HepG2 (cell line): Measurements from ENCODE around the gene URB1. TPM values are rescaled to one million over a fixed set of nuclear protein-coding genes. Genes with fewer than 3 reads are reported as not detected.

Experiments
- ATAC-seq: fragments of 200-7000 bp; cut with Tn5 transposase; 3 replicates; pipeline ENCODE4 v1.9.1; 2020; ENCODE audit warnings: mild to moderate bottlenecking, moderate library complexity
- BruUV-seq: library from RNA; stranded (reverse); fragments of 400-500 nt; replicated peaks from 2 replicates; lab custom pipeline; 2021; lab: Mats Ljungman, UMichigan
- CTCF ChIA-PET: fragments of 300-600 bp; formaldehyde crosslinking; extraction: SDS; loops from one replicate; lab custom pipeline; 2021; ENCODE audit warnings: low total read pairs, inconsistent platforms, low intra/inter-chr PET ratio; lab: Yijun Ruan, JAX
- POLR2A ChIA-PET: fragments of 350-600 bp; sonication (Branson Sonifier 250); formaldehyde crosslinking; loops from one replicate; lab custom pipeline; 2020; ENCODE audit warnings: antibody characterized with exemption, inconsistent platforms; lab: Yijun Ruan, JAX
- DNase-seq: peaks from one replicate; pipeline ENCODE4 v3.0.0-alpha.2; 2015; ENCODE audit warnings: low spot score
- FAIRE-seq: peaks from 3 replicates; lab custom pipeline; 2011; peaks lifted over from hg19 to GRCh38; lab: Jason Lieb, UNC
- H2AFZ ChIP-seq: one replicate; pipeline ENCODE4 v1.6.1; 2011; ENCODE audit warnings: low read length, inconsistent platforms
- H3K27ac ChIP-seq: fragments of 300-600 bp; 3 replicates; pipeline ENCODE4 v1.8.0; 2011; ENCODE audit warnings: mixed run types, mild to moderate bottlenecking, mixed read lengths, low read length, inconsistent platforms; ENCODE audit not compliant: insufficient read depth; ENCODE audit errors: extremely low read length
- H3K27me3 ChIP-seq, 2 experiments: fragments of 200-600 bp in 1 of 2; 2 replicates in 1 of 2; 3 replicates in 1 of 2; pipeline versions ENCODE4 v1.6.0 to v1.8.0; 2011; ENCODE audit warnings: low read length in 2 of 2, mild to moderate bottlenecking in 2 of 2, moderate library complexity in 2 of 2, inconsistent platforms in 1 of 2; ENCODE audit not compliant: insufficient read depth in 2 of 2, control insufficient read depth in 1 of 2
- H3K36me3 ChIP-seq, 2 experiments: fragments of 200-600 bp in 1 of 2; replicated peaks in 1 of 2; 2 replicates in 1 of 2; 3 replicates in 1 of 2; pipeline versions ENCODE4 v1.5.1 to v1.8.0; 2011; ENCODE audit warnings: low read length in 2 of 2, inconsistent platforms in 1 of 2; ENCODE audit not compliant: insufficient read depth in 2 of 2, control insufficient read depth in 1 of 2
- H3K4me1 ChIP-seq: 2 replicates; pipeline ENCODE4 v1.5.1; 2012; ENCODE audit warnings: low read length, inconsistent platforms; ENCODE audit not compliant: insufficient read depth
- H3K4me2 ChIP-seq: 2 replicates; pipeline ENCODE4 v1.6.0; 2011; ENCODE audit warnings: low read depth, low read length, inconsistent platforms
- H3K4me3 ChIP-seq, 3 experiments: fragments of 200-600 bp in 1 of 3; sonication (generic), shearing (Covaris generic) in 1 of 3; replicated peaks in 1 of 3; 2 replicates each; pipeline ENCODE4 v1.5.1; 2011 to 2016; ENCODE audit warnings: low read length in 3 of 3, inconsistent platforms in 2 of 3, low read depth in 2 of 3, mild to moderate bottlenecking in 2 of 3, control low read depth in 1 of 3, mixed read lengths in 1 of 3; ENCODE audit not compliant: insufficient read depth in 1 of 3
- H3K79me2 ChIP-seq: one replicate; pipeline ENCODE4 v1.6.1; 2011; ENCODE audit warnings: low read length, inconsistent platforms; ENCODE audit not compliant: insufficient read depth
- H3K9ac ChIP-seq: 2 replicates; pipeline ENCODE4 v1.6.0; 2011; ENCODE audit warnings: mild to moderate bottlenecking, low read depth, low read length, inconsistent platforms; ENCODE audit not compliant: insufficient read depth
- H3K9me3 ChIP-seq: 2 replicates; pipeline ENCODE4 v1.5.1; 2012; ENCODE audit warnings: mild to moderate bottlenecking, low read length
- H4K20me1 ChIP-seq: 2 replicates; pipeline ENCODE4 v1.6.0; 2011; ENCODE audit warnings: inconsistent platforms, mild to moderate bottlenecking, low read length, moderate library complexity; ENCODE audit not compliant: insufficient read depth
- DDIT3 ChIP-seq: sonication (generic); formaldehyde crosslinking; IDR thresholded peaks from 2 replicates; pipeline ENCODE4 v1.4.0; 2020; ENCODE audit warnings: mild to moderate bottlenecking, missing genetic modification reagents
- EEA1 ChIP-seq: sonication (generic); formaldehyde crosslinking; IDR thresholded peaks from 2 replicates; pipeline ENCODE4 v1.5.1; 2020; ENCODE audit warnings: mild to moderate bottlenecking, missing genetic modification reagents, borderline replicate concordance
- HNRNPH1 ChIP-seq: fragments of 200-400 bp; formaldehyde crosslinking; optimal IDR thresholded peaks from 2 replicates; pipeline ENCODE3; 2017; ENCODE audit warnings: mild to moderate bottlenecking, low read depth, low read length
- IRF2 ChIP-seq: IDR thresholded peaks from 2 replicates; pipeline ENCODE4 v1.6.1; 2018; ENCODE audit warnings: missing genetic modification reagents, missing compliant biosample characterization
- JDP2 ChIP-seq: sonication (generic); formaldehyde crosslinking; IDR thresholded peaks from 2 replicates; pipeline ENCODE4 v1.8.1; 2022; ENCODE audit warnings: missing genetic modification reagents, borderline replicate concordance
- MLLT10 ChIP-seq: sonication (generic); formaldehyde crosslinking; IDR thresholded peaks from 2 replicates; pipeline ENCODE4 v1.4.0; 2020; ENCODE audit warnings: missing genetic modification reagents
- MXD4 ChIP-seq: IDR thresholded peaks from 2 replicates; pipeline ENCODE4 v1.6.1; 2016; ENCODE audit warnings: mild to moderate bottlenecking, missing biosample characterization, missing genetic modification reagents
- POLR2A ChIP-seq, 2 experiments: IDR thresholded peaks; 2 replicates each; pipeline ENCODE4 v1.6.1; 2011; ENCODE audit warnings: low read depth in 2 of 2, low read length in 2 of 2, mild to moderate bottlenecking in 1 of 2, moderate library complexity in 1 of 2; ENCODE audit not compliant: insufficient read depth in 1 of 2
- SALL1 ChIP-seq: sonication (generic); formaldehyde crosslinking; IDR thresholded peaks from 2 replicates; pipeline ENCODE4 v1.8.0; 2022; ENCODE audit warnings: mild to moderate bottlenecking, missing genetic modification reagents
- SSRP1 ChIP-seq: IDR thresholded peaks from 2 replicates; pipeline ENCODE4 v1.6.1; 2016; ENCODE audit warnings: control low read depth
- TEAD3 ChIP-seq: optimal IDR thresholded peaks from 2 replicates; pipeline ENCODE3; 2016; ENCODE audit warnings: borderline replicate concordance
- UBTF ChIP-seq: sonication (generic); formaldehyde crosslinking; IDR thresholded peaks from 2 replicates; pipeline ENCODE4 v1.4.0; 2020; ENCODE audit warnings: mild to moderate bottlenecking, missing genetic modification reagents
- ZFP36 ChIP-seq: fragments of 150-350 bp; IDR thresholded peaks from 2 replicates; pipeline ENCODE4 v1.6.1; 2018; ENCODE audit warnings: borderline replicate concordance, low read length, low read depth; ENCODE audit not compliant: partially characterized antibody
- ZNF709 ChIP-seq: sonication (generic); formaldehyde crosslinking; IDR thresholded peaks from 2 replicates; pipeline ENCODE4 v1.5.0; 2020; ENCODE audit warnings: mild to moderate bottlenecking, missing genetic modification reagents
- WGBS: methylation state at CpG from one replicate; pipeline ENCODE4 v1.1.6; 2017; ENCODE audit warnings: low lambda C conversion rate; 5-methylcytosine and 5-hydroxymethylcytosine counted together
- in situ Hi-C: cut with HindIII; loops from 2 replicates; pipeline ENCODE4 v1.10.0; 2017; ENCODE audit warnings: low pct_unique_long_range_greater_than_20kb; ENCODE audit not compliant: extremely low pct_ligation_motif_present
- intact Hi-C: fragments of 100-400 bp; cut with micrococcal nuclease; formaldehyde crosslinking; loops from one replicate; pipeline ENCODE4 v1.10.0; 2022; ENCODE audit not compliant: unreplicated experiment
- polyA plus RNA-seq, 8 experiments: library from polyadenylated mRNA; depleted of rRNA in 3 of 8; stranded (reverse) in 7 of 8; unstranded in 1 of 8; fragments of >200 nt; fragmentation: Illumina TruSeq in 4 of 8; extraction: Trizol in 4 of 8; gene quantifications; 2 replicates each; pipeline versions ENCODE4 v1.2.1 to v1.2.3, GENCODE V29; 2011 to 2016; ENCODE audit warnings: low read depth in 4 of 8, missing spikeins in 1 of 8, mixed read lengths in 1 of 8; ENCODE audit not compliant: insufficient read depth in 1 of 8
- total RNA-seq, 5 experiments: library from RNA; depleted of rRNA; stranded (reverse); fragments of >200 nt; fragmentation: Illumina TruSeq; extraction: Trizol; gene quantifications; 2 replicates each; pipeline ENCODE4 v1.2.3, GENCODE V29; 2016; ENCODE audit warnings: low read depth in 1 of 5

The URB1 gene
- total and polyA plus RNA-seq, 2 of the 13 experiments (the other 11 are each of a cell fraction or from before 2014, with no cell fraction given) = 4.5 to 16.7 TPM

- WGBS = 95% methylated on average over 7 of the region's 7 CpGs
- Histone ChIP-seq H3K4me3 (no peak overlapping the region), H3K4me1 (peaks cover 44% of the 10 kb centered on the region), H3K79me2 (no peaks in the 10 kb centered on the region), H3K4me2 (no peak overlapping the region), H3K36me3 (no peaks in the 10 kb centered on the region), H3K27me3 (no peaks in the 10 kb centered on the region), H2AFZ (no peak overlapping the region), H3K27ac (no peak overlapping the region), H3K9me3 (no peaks in the 10 kb centered on the region), H4K20me1 (no peaks in the 10 kb centered on the region), H3K9ac (no peak overlapping the region)
- in situ Hi-C loops = no loop called here
- FAIRE-seq = no peak
- no peak for ATAC-seq
- CTCF ChIA-PET = no interaction called here
- no peak for TF ChIP-seq UBTF (CRISPR knock-in tag)
- no peak for TF ChIP-seq ZFP36
- TF ChIP-seq EEA1 (CRISPR knock-in tag) = no peak
- TF ChIP-seq MXD4 = no peak
- no peak for TF ChIP-seq SSRP1 (CRISPR knock-in tag)
- no peak for TF ChIP-seq MLLT10 (CRISPR knock-in tag)
- TF ChIP-seq ZNF709 (CRISPR knock-in tag) = no peak
- TF ChIP-seq TEAD3 (CRISPR knock-in tag) = no peak
- TF ChIP-seq DDIT3 = no peak
- no peak for TF ChIP-seq HNRNPH1
- no peak for TF ChIP-seq JDP2 (CRISPR knock-in tag)
- TF ChIP-seq SALL1 (CRISPR knock-in tag) = no peak
- TF ChIP-seq POLR2A (IDR thresholded peaks at IDR 0.05; ENCODE audit: insufficient read depth in 1 of 2, low read depth in 2 of 2, low read length in 2 of 2) = no peak
- TF ChIP-seq IRF2 (CRISPR knock-in tag) = no peak
- BruUV-seq = no TSS peak
- POLR2A ChIA-PET = no interaction called here
- no peak for DNase-seq
- intact Hi-C loops = loop anchor here (5.0 kb wide), 1 partner anchor 35 kb away; no protein-coding TSS in a partner anchor
Measured at GRCh38 chr21:32297449-32297848, 95.4 kb downstream of the URB1 start.
